ENCODE measurements around the gene DIP2C. TPM values are rescaled to one million over a fixed set of nuclear protein-coding genes. Genes with fewer than 3 reads are reported as not detected.
A peak's percentile ranks its signal among the peaks of the same experiment; 100 is the strongest.

The DIP2C gene
- 10 to 100 TPM; 23.2 to 28.9 (median 26.3) TPM for total RNA-seq (2021; fragmentation: NEBNext Ultra II Directional; extraction: Animal tissue kit (Norgen Biotek cat#: 25700))
- long read RNA-seq, full-length matches to known transcripts, result 2 of 15 reads
- long read RNA-seq, partial matches to known transcripts, result 6 of 15 reads
- long read RNA-seq, other reads (novel, unspliced or antisense), result 7 of 15 reads

DNA sequence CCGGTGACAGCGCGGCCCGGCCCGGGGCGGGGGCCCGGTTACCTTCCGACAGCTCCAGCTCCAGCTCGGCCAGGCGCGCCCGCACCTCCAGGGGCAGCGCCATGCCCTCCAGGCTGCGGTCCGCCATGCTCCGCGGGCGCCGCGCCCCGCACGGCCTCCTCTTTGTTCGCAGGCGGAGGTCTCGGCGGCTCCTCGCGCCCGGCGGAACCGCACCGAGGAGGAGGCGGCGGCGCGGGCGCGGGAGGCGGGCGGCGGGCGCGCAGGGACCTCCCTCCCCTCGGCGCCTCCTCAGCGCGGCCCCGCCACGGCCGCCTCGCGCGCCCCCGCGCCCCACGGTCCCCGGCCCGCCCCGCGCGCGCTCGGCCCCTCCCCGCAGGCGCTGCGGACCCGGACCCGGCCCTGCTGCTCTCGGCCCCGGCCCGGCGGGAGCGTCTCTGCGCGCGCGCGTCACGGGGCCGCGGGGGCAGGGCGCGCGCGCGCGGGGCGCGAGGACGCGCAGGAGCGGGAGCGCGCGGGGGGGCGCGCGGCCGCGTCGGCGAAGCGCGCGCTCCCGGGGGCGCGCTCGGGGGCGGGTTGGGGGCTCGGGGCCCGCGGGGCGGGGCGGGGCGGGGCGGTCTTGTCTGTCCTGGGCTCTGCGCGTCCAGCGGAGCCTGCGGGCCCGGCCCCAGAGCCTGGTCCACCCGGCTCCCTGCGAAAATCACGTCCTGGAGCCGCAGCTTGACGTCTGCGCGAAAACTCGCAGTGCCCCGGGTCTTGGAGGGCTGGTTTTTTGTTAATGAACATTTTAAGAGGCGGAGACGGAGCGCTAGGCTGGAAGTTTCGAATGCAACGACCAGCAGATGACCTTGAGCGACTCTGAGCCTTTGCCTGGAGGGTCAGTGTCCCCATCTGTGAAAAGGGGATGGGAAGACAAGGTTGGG lies at the start of gene DIP2C:
Gene DIP2C (minus strand): TSS at position 217 of the 920 bp plus-strand sequence. CDS start 90 bp downstream, at position 127.
- Mint-ChIP-seq H3K27me3 (ENCODE audit: insufficient read depth) (peaks cover 3% of the 10 kb centered on the region), H3K4me1 (ENCODE audit: low read depth) (peaks cover 53% of the 10 kb centered on the region), H3K9me3 (no peaks in the 10 kb centered on the region), H3K27ac (peak within 1 kb of the TSS; percentile 93), H3K4me3 (peak within 1 kb of the TSS; percentile 91), H3K36me3 (ENCODE audit: low read depth) (no peaks in the 10 kb centered on the region)
- TF ChIP-seq CTCF (IDR thresholded peaks at IDR 0.05), result no peak
- DNase-seq, result peak; percentile 68

DNA sequence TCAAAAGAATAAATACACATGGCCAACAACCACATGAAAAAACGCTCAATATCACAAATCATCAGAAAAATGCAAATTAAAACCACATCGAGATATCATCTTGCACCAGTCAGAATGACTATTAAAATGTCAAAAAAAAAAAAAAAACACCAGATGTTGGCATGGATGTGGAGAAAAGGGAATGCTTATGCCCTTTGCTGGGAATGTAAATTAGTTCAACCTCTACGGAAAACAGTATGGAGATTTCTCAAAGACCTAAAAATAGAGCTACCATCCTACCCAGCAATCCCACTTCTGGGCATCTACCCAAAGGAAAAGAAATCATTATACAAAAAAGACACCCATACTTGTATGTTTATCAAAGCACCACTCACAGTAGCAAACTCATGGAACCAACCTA lies 45.0 kb upstream of the DIP2C start:
- Mint-ChIP-seq H3K27me3 (ENCODE audit: insufficient read depth) (peaks cover 20% of the 10 kb centered on the region), H3K36me3 (ENCODE audit: low read depth) (no peaks in the 10 kb centered on the region; the same call in 1 of the 2 replicates), H3K4me1 (ENCODE audit: low read depth) (peaks cover 7% of the 10 kb centered on the region), H3K27ac (no peak overlapping the region), H3K9me3 (peaks cover 9% of the 10 kb centered on the region), H3K4me3 (no peak overlapping the region)
- peak; percentile 34 for DNase-seq
- TF ChIP-seq CTCF (IDR thresholded peaks at IDR 0.05), result no peak

DNA sequence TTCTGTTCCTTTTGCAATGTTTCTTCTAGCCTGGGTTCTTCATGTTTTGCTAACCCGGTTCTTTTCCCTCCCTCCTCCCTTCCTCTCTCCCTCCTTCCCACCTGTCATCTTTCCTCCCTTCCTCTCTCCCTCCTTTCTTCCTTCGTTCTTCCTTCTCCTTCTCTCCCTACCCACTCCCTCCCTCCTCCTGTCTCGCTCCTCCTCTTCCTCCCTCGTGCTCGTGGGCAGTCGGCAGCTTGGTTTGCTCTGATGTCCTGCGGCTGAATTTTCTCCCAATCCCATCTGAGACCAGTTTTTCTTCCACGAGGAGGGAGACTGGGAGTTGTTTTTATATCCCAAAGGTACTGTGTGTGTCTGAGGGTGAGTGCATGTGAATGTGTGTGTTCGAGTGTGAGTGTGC lies 43.6 kb upstream of the DIP2C start:
- Mint-ChIP-seq H3K27me3 (ENCODE audit: insufficient read depth) (peaks cover 20% of the 10 kb centered on the region), H3K36me3 (ENCODE audit: low read depth) (no peaks in the 10 kb centered on the region; the same call in 1 of the 2 replicates), H3K4me1 (ENCODE audit: low read depth) (peaks cover 7% of the 10 kb centered on the region), H3K9me3 (peaks cover 9% of the 10 kb centered on the region), H3K27ac (no peak overlapping the region), H3K4me3 (no peak overlapping the region)
- no peak for DNase-seq
- no peak for TF ChIP-seq CTCF (IDR thresholded peaks at IDR 0.05)

- Mint-ChIP-seq H3K9me3 (no peaks in the 10 kb centered on the region), H3K4me1 (ENCODE audit: low read depth) (peaks cover 9% of the 10 kb centered on the region), H3K27ac (no peak overlapping the region), H3K36me3 (ENCODE audit: low read depth) (peaks cover 3% of the 10 kb centered on the region; the same call in 1 of the 2 replicates), H3K4me3 (no peak overlapping the region), H3K27me3 (ENCODE audit: insufficient read depth) (peaks cover 19% of the 10 kb centered on the region)
- DNase-seq, result no peak
- no peak for TF ChIP-seq CTCF (IDR thresholded peaks at IDR 0.05)
Observed at GRCh38 chr10:729213-729612, 39.7 kb upstream of the DIP2C start.

- Mint-ChIP-seq H3K4me3 (no peak overlapping the region), H3K27ac (no peak overlapping the region), H3K4me1 (ENCODE audit: low read depth) (peaks cover 6% of the 10 kb centered on the region; the same call in 1 of the 2 replicates), H3K36me3 (ENCODE audit: low read depth) (peaks cover 4% of the 10 kb centered on the region; the same call in 1 of the 2 replicates), H3K27me3 (ENCODE audit: insufficient read depth) (peaks cover 19% of the 10 kb centered on the region), H3K9me3 (no peaks in the 10 kb centered on the region)
- TF ChIP-seq CTCF (IDR thresholded peaks at IDR 0.05), result no peak
- no peak for DNase-seq
Observed at GRCh38 chr10:728603-729002, 39.1 kb upstream of the DIP2C start.

All from HFFc6 (cell line).